ENCODE data around the gene CNTN5.

DNA sequence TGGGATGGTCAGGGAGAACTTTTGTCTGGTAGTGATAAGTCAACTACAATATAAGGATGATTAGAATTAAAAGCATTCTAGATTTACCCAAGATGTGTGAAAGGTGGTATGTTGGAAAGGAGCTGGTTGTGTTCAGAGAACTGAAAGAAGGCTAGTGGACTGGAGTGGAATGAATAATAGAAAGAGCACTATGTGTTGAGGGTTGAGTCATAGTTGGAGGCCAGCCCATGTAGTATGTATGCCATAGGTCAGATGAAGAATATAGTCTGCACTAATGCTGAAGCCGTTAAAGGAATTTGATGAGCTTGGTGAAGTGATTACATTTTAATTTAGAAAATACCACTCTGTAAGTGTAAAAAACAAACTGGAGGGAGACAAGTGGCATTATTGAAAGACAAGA, 514.1 kb downstream of the CNTN5 start:
- TF ChIP-seq POLR2AphosphoS5 (IDR thresholded peaks at IDR 0.05; ENCODE audit: borderline replicate concordance, low read depth, low read length) (no peak), EZH2 (IDR thresholded peaks at IDR 0.05) (no peak)
